HG03460 (cell line): ENCODE results near the gene PLAAT5.

ENCODE experiments used
- ATAC-seq: cut with Tn5 transposase; IDR thresholded peaks from one replicate; pipeline ENCODE4 v1.9.1; 2021; ENCODE audit not compliant: unreplicated experiment

PLAAT5 gene

GRCh38 chr11:63512816-63513215 is 21.8 kb upstream of the PLAAT5 start:
- no peak for ATAC-seq

GRCh38 chr11:63511048-63511748 is 20.2 kb upstream of the PLAAT5 start:
- ATAC-seq, result no peak

- ATAC-seq, result no peak
These were observed 19.5 kb upstream of the PLAAT5 start for GRCh38 chr11:63510360-63511047.

GRCh38 chr11:63508745-63509144 is 17.8 kb upstream of the PLAAT5 start:
- no peak for ATAC-seq

GRCh38 chr11:63508009-63508408 is 17.0 kb upstream of the PLAAT5 start:
- ATAC-seq, result no peak

GRCh38 chr11:63507511-63507910 is 16.5 kb upstream of the PLAAT5 start:
- ATAC-seq, result no peak

GRCh38 chr11:63506876-63507275 is 15.9 kb upstream of the PLAAT5 start:
- no peak for ATAC-seq

- ATAC-seq, result no peak
These were observed 15.0 kb upstream of the PLAAT5 start, which contains the start of gene LGALS12 for GRCh38 chr11:63505857-63506528. TSS of gene LGALS12 (plus strand) at chr11:63506084. CDS start at chr11:63506459, 375 bp downstream.

GRCh38 chr11:63504933-63505586 is 14.1 kb upstream of the PLAAT5 start:
- ATAC-seq, result no peak

GRCh38 chr11:63504054-63504453 is 13.1 kb upstream of the PLAAT5 start:
- ATAC-seq, result no peak

- ATAC-seq, result no peak
These were observed 12.5 kb upstream of the PLAAT5 start for GRCh38 chr11:63503492-63503891.

- no peak for ATAC-seq
These were observed 11.4 kb upstream of the PLAAT5 start for GRCh38 chr11:63502252-63502820.

GRCh38 chr11:63501236-63501635 is 10.3 kb upstream of the PLAAT5 start:
- ATAC-seq, result no peak

GRCh38 chr11:63499874-63500273 is 8.9 kb upstream of the PLAAT5 start:
- ATAC-seq, result no peak

- no peak for ATAC-seq
These were observed 4.0 kb upstream of the PLAAT5 start for GRCh38 chr11:63494975-63495374.

GRCh38 chr11:63493127-63493526 is 2.2 kb upstream of the PLAAT5 start:
- no peak for ATAC-seq

- ATAC-seq, result no peak
These were observed 1.5 kb upstream of the PLAAT5 start for GRCh38 chr11:63492441-63492840.

- ATAC-seq, result no peak
These were observed 837 bp upstream of the PLAAT5 start for GRCh38 chr11:63491636-63492372.

- no peak for ATAC-seq
These were observed 247 bp upstream of the PLAAT5 start for GRCh38 chr11:63491240-63491587.

- ATAC-seq, result no peak
These were observed 1.1 kb downstream of the PLAAT5 start for GRCh38 chr11:63489879-63490278.

- ATAC-seq, result no peak
These were observed 2.2 kb downstream of the PLAAT5 start for GRCh38 chr11:63488789-63489188.
